NCI-H1105 (cell line): ENCODE data around the gene BEND2.

ENCODE experiments used
- DNase-seq: peaks from one replicate; lab custom pipeline; 2025; lab: John Stamatoyannopoulos, UW

The BEND2 gene

GRCh38 chrX:18136816-18137215 lies 83.9 kb downstream of the BEND2 start:
- DNase-seq = no peak

- DNase-seq = no peak
Measured at GRCh38 chrX:18133605-18134004, 87.1 kb downstream of the BEND2 start.

GRCh38 chrX:18129690-18130089 lies 91.0 kb downstream of the BEND2 start:
- DNase-seq = no peak

- DNase-seq = no peak
Measured at GRCh38 chrX:18126971-18127370, 93.7 kb downstream of the BEND2 start.

DNA sequence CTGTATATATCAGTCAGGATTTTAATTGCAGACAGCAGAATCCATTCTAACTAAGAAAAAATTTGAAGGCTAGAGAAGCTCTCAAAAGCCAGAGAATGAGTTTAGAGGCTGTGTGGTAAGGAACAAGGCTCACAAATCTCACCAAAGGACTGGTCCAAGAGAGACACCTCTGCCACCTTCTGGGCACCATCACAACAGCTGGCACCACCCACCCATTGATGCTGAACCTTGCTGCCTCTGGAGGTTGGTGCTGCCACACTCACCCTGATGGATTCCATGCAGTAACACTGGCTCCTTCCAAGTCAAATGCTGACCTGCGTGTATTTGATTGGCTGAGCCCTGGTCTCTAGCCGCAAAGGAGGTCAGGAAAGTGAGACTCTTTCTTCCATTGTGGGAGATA lies 100.8 kb downstream of the BEND2 start:
- DNase-seq = no peak
